ENCODE data around the gene PDE4A. TPM values are rescaled to one million over a fixed set of nuclear protein-coding genes. Genes with fewer than 3 reads are reported as not detected.

Gene PDE4A
- total and polyA plus RNA-seq, 10 of the 15 experiments (the other 5 are each of a cell fraction or from before 2014, with no cell fraction given) = 0.24 to 13.3 (median 4.9) TPM

- Histone ChIP-seq H3K27ac (ENCODE audit: control insufficient read depth, insufficient read depth) (peak overlapping the region; percentile 99), H3K4me2 (ENCODE audit: control insufficient read depth, insufficient read depth) (peak overlapping the region; percentile 79), H3K36me3 (ENCODE audit: control insufficient read depth in 2 of 2, insufficient read depth in 2 of 2, low read length in 1 of 2) (peaks cover 8 to 17% of the 10 kb centered on the region in 2 experiments), H3K9me3 (replicated peaks; ENCODE audit: control insufficient read depth, insufficient read depth, low read length) (no peaks in the 10 kb centered on the region), H3K4me3 (peak overlapping the region; percentile 77), H3K79me2 (ENCODE audit: control insufficient read depth, insufficient read depth, low read length) (peaks cover 47% of the 10 kb centered on the region), H3K27me3 (replicated peaks in 1 of 2; ENCODE audit: control insufficient read depth in 2 of 2, insufficient read depth in 2 of 2, low read length in 1 of 2) (no peaks in the 10 kb centered on the region), H4K20me1 (ENCODE audit: control insufficient read depth, insufficient read depth) (no peaks in the 10 kb centered on the region), H2AFZ (ENCODE audit: control insufficient read depth, low read depth, low read length) (peak overlapping the region; percentile 72), H3K4me1 (ENCODE audit: control insufficient read depth, insufficient read depth, low read length) (peaks cover 25% of the 10 kb centered on the region), H3K9ac (ENCODE audit: control insufficient read depth, insufficient read depth, low read length) (peak overlapping the region; percentile 98)
- FAIRE-seq = peak; percentile 56
- CTCF ChIA-PET = interaction anchor here (0.6 to 1.2 kb wide), 2 partner anchors 17 to 19 kb away, joined by 3 read pairs; no protein-coding TSS in a partner anchor
- no peak for DNase-seq (ENCODE audit: low read depth, low spot score)
- under 1% methylated on average over 35 of the region's 35 CpGs for WGBS (ENCODE audit: insufficient coverage, insufficient replicate concordance, low lambda C conversion rate, missing lambda C conversion rate)
- ATAC-seq = peak; percentile 74
- TF ChIP-seq SIN3A (IDR thresholded peaks at IDR 0.05; ENCODE audit: low read depth, low read length) (peak; percentile 6; the same call in 1 of the 2 replicates), KLF5 (IDR thresholded peaks at IDR 0.05; ENCODE audit: partially characterized antibody) (no peak), WRNIP1 (IDR thresholded peaks at IDR 0.05; ENCODE audit: borderline replicate concordance, low read depth, low read length) (no peak), NBN (IDR thresholded peaks at IDR 0.05) (peak; percentile 50; the same call in 1 of the 2 replicates), TARDBP (IDR thresholded peaks at IDR 0.05; ENCODE audit: borderline replicate concordance) (no peak), SPI1 (IDR thresholded peaks at IDR 0.05; ENCODE audit: borderline replicate concordance, insufficient read depth, low read depth, low read length) (peak; percentile 62; the same call in 1 of the 2 replicates), HDGF (IDR thresholded peaks at IDR 0.05) (peak; percentile 55; the same call in 1 of the 2 replicates), PAX5 (IDR thresholded peaks at IDR 0.05; ENCODE audit: borderline replicate concordance, low read depth, low read length) (peak; percentile 34; the same call in 1 of the 2 replicates), SREBF2 (IDR thresholded peaks at IDR 0.05; ENCODE audit: low read length) (no peak), MTA2 (IDR thresholded peaks at IDR 0.05; ENCODE audit: low read depth) (peak; percentile 33; the same call in 1 of the 2 replicates), NRF1 (conservative IDR thresholded peaks at IDR 0.05; ENCODE audit: low read depth, low read length) (peak; percentile 43), PKNOX1 (IDR thresholded peaks at IDR 0.05) (peak; percentile 14; the same call in 1 of the 2 replicates)
- TF ChIP-seq, protein P1, sequence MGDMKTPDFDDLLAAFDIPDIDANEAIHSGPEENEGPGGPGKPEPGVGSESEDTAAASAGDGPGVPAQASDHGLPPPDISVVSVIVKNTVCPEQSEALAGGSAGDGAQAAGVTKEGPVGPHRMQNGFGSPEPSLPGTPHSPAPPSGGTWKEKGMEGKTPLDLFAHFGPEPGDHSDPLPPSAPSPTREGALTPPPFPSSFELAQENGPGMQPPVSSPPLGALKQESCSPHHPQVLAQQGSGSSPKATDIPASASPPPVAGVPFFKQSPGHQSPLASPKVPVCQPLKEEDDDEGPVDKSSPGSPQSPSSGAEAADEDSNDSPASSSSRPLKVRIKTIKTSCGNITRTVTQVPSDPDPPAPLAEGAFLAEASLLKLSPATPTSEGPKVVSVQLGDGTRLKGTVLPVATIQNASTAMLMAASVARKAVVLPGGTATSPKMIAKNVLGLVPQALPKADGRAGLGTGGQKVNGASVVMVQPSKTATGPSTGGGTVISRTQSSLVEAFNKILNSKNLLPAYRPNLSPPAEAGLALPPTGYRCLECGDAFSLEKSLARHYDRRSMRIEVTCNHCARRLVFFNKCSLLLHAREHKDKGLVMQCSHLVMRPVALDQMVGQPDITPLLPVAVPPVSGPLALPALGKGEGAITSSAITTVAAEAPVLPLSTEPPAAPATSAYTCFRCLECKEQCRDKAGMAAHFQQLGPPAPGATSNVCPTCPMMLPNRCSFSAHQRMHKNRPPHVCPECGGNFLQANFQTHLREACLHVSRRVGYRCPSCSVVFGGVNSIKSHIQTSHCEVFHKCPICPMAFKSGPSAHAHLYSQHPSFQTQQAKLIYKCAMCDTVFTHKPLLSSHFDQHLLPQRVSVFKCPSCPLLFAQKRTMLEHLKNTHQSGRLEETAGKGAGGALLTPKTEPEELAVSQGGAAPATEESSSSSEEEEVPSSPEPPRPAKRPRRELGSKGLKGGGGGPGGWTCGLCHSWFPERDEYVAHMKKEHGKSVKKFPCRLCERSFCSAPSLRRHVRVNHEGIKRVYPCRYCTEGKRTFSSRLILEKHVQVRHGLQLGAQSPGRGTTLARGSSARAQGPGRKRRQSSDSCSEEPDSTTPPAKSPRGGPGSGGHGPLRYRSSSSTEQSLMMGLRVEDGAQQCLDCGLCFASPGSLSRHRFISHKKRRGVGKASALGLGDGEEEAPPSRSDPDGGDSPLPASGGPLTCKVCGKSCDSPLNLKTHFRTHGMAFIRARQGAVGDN (IDR thresholded peaks at IDR 0.05) = peak; percentile 42
- POLR2A ChIA-PET = interaction anchor here (1.1 kb wide), 1 partner anchor 90 kb away, joined by 5 read pairs; no protein-coding TSS in a partner anchor
- SMC1A ChIA-PET (ENCODE audit: uncharacterized antibody, unreplicated experiment) = no interaction called here
- RAD21 ChIA-PET (ENCODE audit: unreplicated experiment) = no interaction called here
- intact Hi-C loops (cut with micrococcal nuclease; ENCODE audit: unreplicated experiment) (loop anchor here (2.0 to 10.0 kb wide), 3 partner anchors 67 to 150 kb away; partner anchors contain the start of genes CDC37, CDKN2D and ILF3), in situ Hi-C loops (cut with MboI) (no loop called here)
- TSS peak; percentile 72 for BruUV-seq (replicated peaks)
Measured at GRCh38 chr19:10501971-10502523, 81.7 kb downstream of the PDE4A start.

All from GM12878 (cell line).